HepG2 (cell line): ENCODE data around the gene SCP2. TPM values are rescaled to one million over a fixed set of nuclear protein-coding genes. Genes with fewer than 3 reads are reported as not detected.
A peak's percentile ranks its signal among the peaks of the same experiment; 100 is the strongest.

Experiments
- ADNP ChIP-seq: sonication (generic); formaldehyde crosslinking; IDR thresholded peaks from 2 replicates; pipeline ENCODE4 v1.4.0; 2020; ENCODE audit warnings: missing genetic modification reagents
- ATF2 ChIP-seq: sonication (generic); formaldehyde crosslinking; IDR thresholded peaks from 2 replicates; pipeline ENCODE4 v1.4.0; 2020; ENCODE audit warnings: missing genetic modification reagents
- ATM ChIP-seq: fragments of 450-650 bp; IDR thresholded peaks from 2 replicates; pipeline ENCODE4 v1.7.1; 2017; ENCODE audit warnings: mild to moderate bottlenecking, borderline replicate concordance
- FOSL2 ChIP-seq: sonication (generic); formaldehyde crosslinking; IDR thresholded peaks from 2 replicates; pipeline ENCODE4 v1.4.0; 2020; ENCODE audit warnings: missing genetic modification reagents
- FOXA1 ChIP-seq, 2 experiments: fragments of 450-650 bp in 1 of 2; sonication (generic) in 1 of 2; formaldehyde crosslinking in 1 of 2; IDR thresholded peaks; 2 replicates each; pipeline versions ENCODE4 v1.4.0 to v1.6.1; 2016 to 2020; ENCODE audit warnings: missing genetic modification reagents in 1 of 2
- FOXP4 ChIP-seq: sonication (generic); formaldehyde crosslinking; IDR thresholded peaks from 2 replicates; pipeline ENCODE4 v1.4.0; 2020; ENCODE audit warnings: missing genetic modification reagents
- HOXA7 ChIP-seq: sonication (generic); formaldehyde crosslinking; IDR thresholded peaks from 2 replicates; pipeline ENCODE4 v1.8.1; 2022; ENCODE audit warnings: mild to moderate bottlenecking, missing genetic modification reagents, moderate library complexity
- HOXA9 ChIP-seq: sonication (generic); formaldehyde crosslinking; IDR thresholded peaks from 2 replicates; pipeline ENCODE4 v1.8.1; 2022; ENCODE audit warnings: missing genetic modification reagents, mild to moderate bottlenecking, moderate library complexity, borderline replicate concordance
- KDM6A ChIP-seq: IDR thresholded peaks from 2 replicates; pipeline ENCODE4 v1.6.1; 2016; ENCODE audit warnings: low read depth
- KLF9 ChIP-seq: IDR thresholded peaks from 2 replicates; pipeline ENCODE4 v1.6.1; 2016; ENCODE audit warnings: low read depth
- MYNN ChIP-seq: sonication (generic); formaldehyde crosslinking; IDR thresholded peaks from 2 replicates; pipeline ENCODE4 v1.4.0; 2020; ENCODE audit warnings: mild to moderate bottlenecking, low read depth, missing genetic modification reagents
- NR2F2 ChIP-seq: IDR thresholded peaks from 2 replicates; pipeline ENCODE4 v1.6.1; 2012; ENCODE audit warnings: low read depth, inconsistent platforms, borderline replicate concordance
- NR3C1 ChIP-seq: sonication (generic); formaldehyde crosslinking; IDR thresholded peaks from 2 replicates; pipeline ENCODE4 v1.4.0; 2020; ENCODE audit warnings: missing genetic modification reagents
- PLRG1 ChIP-seq: fragments of 450-650 bp; conservative IDR thresholded peaks from 2 replicates; pipeline ENCODE4 v1.6.1; 2016
- POLR2AphosphoS5 ChIP-seq: IDR thresholded peaks from 2 replicates; pipeline ENCODE4 v1.6.1; 2012; ENCODE audit warnings: low read depth, low read length
- PPARG ChIP-seq: conservative IDR thresholded peaks from 2 replicates; pipeline ENCODE4 v1.6.1; 2016; ENCODE audit warnings: missing biosample characterization, missing genetic modification reagents
- RNF219 ChIP-seq: sonication (generic); formaldehyde crosslinking; IDR thresholded peaks from 2 replicates; pipeline ENCODE4 v1.5.0; 2020; ENCODE audit warnings: mild to moderate bottlenecking, missing genetic modification reagents
- SOX13 ChIP-seq, 3 experiments: fragments of 450-650 bp in 1 of 3; sonication (generic) in 1 of 3; formaldehyde crosslinking in 1 of 3; IDR thresholded peaks in 2 of 3; conservative IDR thresholded peaks in 1 of 3; 2 replicates each; pipeline versions ENCODE4 v1.5.0 to v1.6.1; 2016 to 2020; ENCODE audit warnings: antibody characterized with exemption in 1 of 3, mild to moderate bottlenecking in 1 of 3, missing compliant biosample characterization in 1 of 3, missing genetic modification reagents in 1 of 3, moderate library complexity in 1 of 3
- ZNF17 ChIP-seq: sonication (generic); formaldehyde crosslinking; IDR thresholded peaks from 2 replicates; pipeline ENCODE4 v1.5.0; 2020; ENCODE audit warnings: mild to moderate bottlenecking, missing genetic modification reagents
- ZNF275 ChIP-seq: sonication (generic); formaldehyde crosslinking; IDR thresholded peaks from 2 replicates; pipeline ENCODE4 v1.8.0; 2022; ENCODE audit warnings: missing genetic modification reagents, mild to moderate bottlenecking, inconsistent platforms, borderline replicate concordance
- ZNF446 ChIP-seq: sonication (generic); formaldehyde crosslinking; IDR thresholded peaks from 2 replicates; pipeline ENCODE4 v1.5.0; 2020; ENCODE audit warnings: mild to moderate bottlenecking, missing genetic modification reagents
- ZNF569 ChIP-seq: sonication (generic); formaldehyde crosslinking; IDR thresholded peaks from 2 replicates; pipeline ENCODE4 v1.5.0; 2020; ENCODE audit warnings: mild to moderate bottlenecking, missing genetic modification reagents, moderate library complexity, borderline replicate concordance
- ZNF614 ChIP-seq: IDR thresholded peaks from 2 replicates; pipeline ENCODE4 v1.6.1; 2018; ENCODE audit warnings: missing biosample characterization, missing genetic modification reagents, inconsistent platforms, borderline replicate concordance
- polyA plus RNA-seq, 8 experiments: library from polyadenylated mRNA; depleted of rRNA in 3 of 8; stranded (reverse) in 7 of 8; unstranded in 1 of 8; fragments of >200 nt; fragmentation: Illumina TruSeq in 4 of 8; extraction: Trizol in 4 of 8; gene quantifications; 2 replicates each; pipeline versions ENCODE4 v1.2.1 to v1.2.3, GENCODE V29; 2011 to 2016; ENCODE audit warnings: low read depth in 4 of 8, missing spikeins in 1 of 8, mixed read lengths in 1 of 8; ENCODE audit not compliant: insufficient read depth in 1 of 8
- total RNA-seq, 5 experiments: library from RNA; depleted of rRNA; stranded (reverse); fragments of >200 nt; fragmentation: Illumina TruSeq; extraction: Trizol; gene quantifications; 2 replicates each; pipeline ENCODE4 v1.2.3, GENCODE V29; 2016; ENCODE audit warnings: low read depth in 1 of 5

SCP2 gene
- total and polyA plus RNA-seq, 2 of the 13 experiments (the other 11 are each of a cell fraction or from before 2014, with no cell fraction given): 59.0 to 133 TPM

GRCh38 chr1:53014791-53015507 lies 87.9 kb downstream of the SCP2 start (continued):
- no peak for TF ChIP-seq ZNF275 (CRISPR knock-in tag)
- TF ChIP-seq HOXA9 (CRISPR knock-in tag): no peak
- peak; percentile 45; the same call in 1 of the 2 replicates for TF ChIP-seq FOXP4 (CRISPR knock-in tag)
- no peak for TF ChIP-seq SOX13 (IDR thresholded peaks at IDR 0.05)
- TF ChIP-seq SOX13 (CRISPR knock-in tag; conservative IDR thresholded peaks at IDR 0.05 in 1 of 2, IDR thresholded peaks at IDR 0.05 in 1 of 2): peak in 1 of 2 experiments; percentile 58; a peak in 2 of 4 replicates
- TF ChIP-seq NR3C1: no peak
- TF ChIP-seq RNF219 (CRISPR knock-in tag): no peak
- no peak for TF ChIP-seq KLF9 (CRISPR knock-in tag)
- TF ChIP-seq ZNF446 (CRISPR knock-in tag): no peak
- TF ChIP-seq KDM6A (CRISPR knock-in tag): peak; percentile 50; the same call in 1 of the 2 replicates
- peak; percentile 75 for TF ChIP-seq ZNF614 (CRISPR knock-in tag)
- TF ChIP-seq PLRG1: no peak
- TF ChIP-seq PPARG (CRISPR knock-in tag): peak; percentile 69
- TF ChIP-seq NR2F2: no peak
- no peak for TF ChIP-seq ZNF569 (CRISPR knock-in tag)
- TF ChIP-seq FOSL2 (CRISPR knock-in tag): peak; percentile 48
- TF ChIP-seq ATF2: peak; percentile 65; the same call in 1 of the 2 replicates
- no peak for TF ChIP-seq ADNP
- no peak for TF ChIP-seq MYNN (CRISPR knock-in tag)
- TF ChIP-seq POLR2AphosphoS5: peak; percentile 72
- TF ChIP-seq FOXA1 (IDR thresholded peaks at IDR 0.05): no peak
- TF ChIP-seq FOXA1 (CRISPR knock-in tag; IDR thresholded peaks at IDR 0.05): 0 out of 2 replicates have a peak, but pooled peaks have one; percentile 7
- no peak for TF ChIP-seq HOXA7
- no peak for TF ChIP-seq ATM
- no peak for TF ChIP-seq ZNF17
